ENCODE data around the gene FANCG.

DNA sequence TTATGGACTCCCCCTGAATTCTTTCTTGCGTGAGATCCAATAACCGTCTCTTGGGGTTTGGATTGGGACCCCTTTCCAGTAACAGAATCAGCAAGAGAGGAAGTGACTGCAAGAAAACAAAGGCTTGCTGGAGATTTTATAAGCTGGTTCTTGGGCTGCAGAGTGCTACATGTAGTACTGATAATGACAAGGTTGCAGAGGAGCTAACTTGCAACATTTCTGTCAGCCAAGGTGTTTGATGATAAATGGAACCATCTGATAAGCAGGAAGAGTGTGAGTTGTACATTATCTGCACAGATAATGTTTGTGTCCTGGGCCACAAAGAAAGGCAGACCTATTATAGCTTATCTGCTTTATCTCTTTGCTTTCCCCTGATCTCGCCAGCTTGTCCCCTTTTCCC lies 53.1 kb downstream of the FANCG start:
- TF ChIP-seq EGR2 (tag by site-specific recombination; IDR thresholded peaks at IDR 0.05; ENCODE audit: low read depth), result no peak
- TF ChIP-seq, protein P1, sequence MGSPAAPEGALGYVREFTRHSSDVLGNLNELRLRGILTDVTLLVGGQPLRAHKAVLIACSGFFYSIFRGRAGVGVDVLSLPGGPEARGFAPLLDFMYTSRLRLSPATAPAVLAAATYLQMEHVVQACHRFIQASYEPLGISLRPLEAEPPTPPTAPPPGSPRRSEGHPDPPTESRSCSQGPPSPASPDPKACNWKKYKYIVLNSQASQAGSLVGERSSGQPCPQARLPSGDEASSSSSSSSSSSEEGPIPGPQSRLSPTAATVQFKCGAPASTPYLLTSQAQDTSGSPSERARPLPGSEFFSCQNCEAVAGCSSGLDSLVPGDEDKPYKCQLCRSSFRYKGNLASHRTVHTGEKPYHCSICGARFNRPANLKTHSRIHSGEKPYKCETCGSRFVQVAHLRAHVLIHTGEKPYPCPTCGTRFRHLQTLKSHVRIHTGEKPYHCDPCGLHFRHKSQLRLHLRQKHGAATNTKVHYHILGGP (tag by site-specific recombination; IDR thresholded peaks at IDR 0.05), result no peak
- TF ChIP-seq, protein P2, sequence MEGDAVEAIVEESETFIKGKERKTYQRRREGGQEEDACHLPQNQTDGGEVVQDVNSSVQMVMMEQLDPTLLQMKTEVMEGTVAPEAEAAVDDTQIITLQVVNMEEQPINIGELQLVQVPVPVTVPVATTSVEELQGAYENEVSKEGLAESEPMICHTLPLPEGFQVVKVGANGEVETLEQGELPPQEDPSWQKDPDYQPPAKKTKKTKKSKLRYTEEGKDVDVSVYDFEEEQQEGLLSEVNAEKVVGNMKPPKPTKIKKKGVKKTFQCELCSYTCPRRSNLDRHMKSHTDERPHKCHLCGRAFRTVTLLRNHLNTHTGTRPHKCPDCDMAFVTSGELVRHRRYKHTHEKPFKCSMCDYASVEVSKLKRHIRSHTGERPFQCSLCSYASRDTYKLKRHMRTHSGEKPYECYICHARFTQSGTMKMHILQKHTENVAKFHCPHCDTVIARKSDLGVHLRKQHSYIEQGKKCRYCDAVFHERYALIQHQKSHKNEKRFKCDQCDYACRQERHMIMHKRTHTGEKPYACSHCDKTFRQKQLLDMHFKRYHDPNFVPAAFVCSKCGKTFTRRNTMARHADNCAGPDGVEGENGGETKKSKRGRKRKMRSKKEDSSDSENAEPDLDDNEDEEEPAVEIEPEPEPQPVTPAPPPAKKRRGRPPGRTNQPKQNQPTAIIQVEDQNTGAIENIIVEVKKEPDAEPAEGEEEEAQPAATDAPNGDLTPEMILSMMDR (tag by site-specific recombination; IDR thresholded peaks at IDR 0.05), result no peak

All from HEK293 (cell line).